ENCODE measurements around the gene CDKAL1. TPM values are rescaled to one million over a fixed set of nuclear protein-coding genes. Genes with fewer than 3 reads are reported as not detected.

The CDKAL1 gene
- total RNA-seq, 4 donors from 2014 or later, result 15.2 to 17.9 (median 17.1) TPM

GRCh38 chr6:20716865-20717264 lies 182.6 kb downstream of the CDKAL1 start:
- no peak for TF ChIP-seq CTCF (IDR thresholded peaks at IDR 0.05; ENCODE audit: low read depth)

DNA sequence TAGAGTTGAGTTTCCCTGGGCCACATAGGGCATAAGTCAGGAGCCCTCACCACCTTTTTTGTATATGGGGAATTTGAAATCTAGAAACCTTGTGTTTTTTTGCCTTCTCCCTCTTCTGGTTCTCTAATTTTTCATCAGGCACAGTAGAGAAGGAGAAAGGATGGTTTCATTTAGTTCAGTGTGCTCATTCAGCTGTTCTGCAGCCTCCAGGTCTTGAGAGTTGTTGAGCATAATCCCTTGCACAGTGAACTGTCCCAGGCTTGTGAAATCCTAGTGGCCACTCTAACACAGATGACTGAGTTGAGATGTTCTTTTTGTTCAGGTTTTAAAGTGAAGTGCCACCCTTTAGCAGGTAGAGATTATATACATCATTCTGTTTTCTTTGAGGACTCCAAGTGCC lies 183.5 kb downstream of the CDKAL1 start:
- TF ChIP-seq CTCF (IDR thresholded peaks at IDR 0.05; ENCODE audit: low read depth), result no peak

DNA sequence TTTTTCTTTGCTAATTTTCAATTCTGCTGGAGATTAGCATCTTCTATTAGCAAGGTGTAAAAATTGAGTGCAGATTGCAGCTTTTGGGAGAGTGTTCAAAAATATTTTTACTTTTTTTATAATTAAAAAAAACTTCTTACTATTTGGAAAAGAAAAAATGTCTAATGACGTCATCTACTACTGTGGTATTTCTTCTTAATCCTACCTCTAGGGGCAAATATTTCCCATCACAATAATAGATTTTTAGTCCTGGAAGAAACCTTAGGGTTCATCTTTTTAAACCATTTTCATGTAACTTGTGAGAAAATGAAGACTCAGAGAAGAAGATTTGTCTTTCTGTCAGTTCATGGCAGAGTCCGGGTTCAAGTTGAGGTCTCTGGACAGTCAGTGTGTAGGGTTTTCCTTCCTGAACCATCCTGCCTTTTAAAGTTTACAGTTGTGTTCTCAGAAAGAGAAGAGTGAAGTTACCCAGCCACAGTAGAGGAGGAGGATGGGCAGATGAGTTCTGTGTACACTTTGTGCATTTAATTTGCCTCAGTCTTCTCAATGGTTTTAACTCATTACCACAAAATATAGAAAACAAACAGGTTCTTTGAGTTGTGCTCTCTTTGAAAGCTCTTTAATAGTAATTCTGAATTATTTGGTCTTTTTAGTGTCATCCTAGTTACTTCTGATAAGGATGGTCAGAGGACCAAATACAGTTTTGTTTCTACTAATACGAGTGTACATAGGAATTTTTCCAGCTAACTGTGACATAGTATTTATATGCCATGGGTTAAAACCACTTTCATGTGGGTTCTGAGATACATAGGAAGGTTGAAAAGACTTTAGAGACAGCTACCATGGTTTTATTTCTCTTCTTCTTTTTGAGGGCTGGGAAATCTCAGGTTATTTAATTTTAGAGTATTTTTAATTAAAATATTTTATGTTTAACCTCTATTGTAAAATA lies 184.7 kb downstream of the CDKAL1 start:
- TF ChIP-seq CTCF (IDR thresholded peaks at IDR 0.05; ENCODE audit: low read depth), result no peak

- no peak for TF ChIP-seq CTCF (IDR thresholded peaks at IDR 0.05; ENCODE audit: low read depth)
Observed at GRCh38 chr6:20719980-20720379, 185.7 kb downstream of the CDKAL1 start.

- TF ChIP-seq CTCF (IDR thresholded peaks at IDR 0.05; ENCODE audit: low read depth), result no peak
Observed at GRCh38 chr6:20722455-20722854, 188.2 kb downstream of the CDKAL1 start.

GRCh38 chr6:20723236-20723635 lies 189.0 kb downstream of the CDKAL1 start:
- no peak for TF ChIP-seq CTCF (IDR thresholded peaks at IDR 0.05; ENCODE audit: low read depth)

DNA sequence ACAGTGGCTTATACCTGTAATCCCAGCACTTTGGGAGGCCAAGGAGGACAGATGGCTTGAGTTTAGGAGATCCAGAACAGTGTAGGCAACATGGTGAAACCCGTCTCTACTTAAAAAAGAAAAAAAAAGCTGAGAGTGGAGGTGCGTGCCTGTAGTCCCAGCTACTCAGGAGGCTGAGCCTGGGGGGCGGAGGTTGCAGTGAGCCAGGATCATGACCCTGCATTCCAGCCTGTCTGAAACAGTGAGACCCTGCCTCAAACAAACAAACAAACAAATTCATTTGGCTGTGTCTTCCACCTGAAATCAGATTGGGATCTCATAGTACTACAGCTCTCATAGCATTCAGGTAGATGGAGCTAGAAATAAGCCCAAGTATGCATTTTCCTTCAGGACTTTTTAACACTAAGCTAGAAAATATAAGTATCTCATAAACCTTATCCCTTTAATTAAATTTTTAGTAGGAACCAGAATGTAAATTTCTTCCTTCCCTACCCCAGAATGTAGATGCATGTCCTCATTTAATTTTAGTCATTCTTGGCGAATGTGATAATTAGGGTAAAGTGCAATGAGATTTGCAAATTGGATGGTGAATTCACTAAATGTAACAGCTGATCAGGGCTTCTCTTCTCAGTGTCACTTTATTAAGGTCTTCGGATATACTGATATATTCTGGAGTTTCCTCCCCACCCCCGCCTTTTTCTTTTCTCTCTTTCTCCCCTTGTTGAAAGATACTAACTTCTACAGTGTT lies 190.4 kb downstream of the CDKAL1 start:
- no peak for TF ChIP-seq CTCF (IDR thresholded peaks at IDR 0.05; ENCODE audit: low read depth)
